NCI-H146 (cell line): ENCODE results near the gene KCNK7.

ENCODE experiments used
- DNase-seq: peaks from one replicate; lab custom pipeline; 2025; lab: John Stamatoyannopoulos, UW

KCNK7 gene

DNA sequence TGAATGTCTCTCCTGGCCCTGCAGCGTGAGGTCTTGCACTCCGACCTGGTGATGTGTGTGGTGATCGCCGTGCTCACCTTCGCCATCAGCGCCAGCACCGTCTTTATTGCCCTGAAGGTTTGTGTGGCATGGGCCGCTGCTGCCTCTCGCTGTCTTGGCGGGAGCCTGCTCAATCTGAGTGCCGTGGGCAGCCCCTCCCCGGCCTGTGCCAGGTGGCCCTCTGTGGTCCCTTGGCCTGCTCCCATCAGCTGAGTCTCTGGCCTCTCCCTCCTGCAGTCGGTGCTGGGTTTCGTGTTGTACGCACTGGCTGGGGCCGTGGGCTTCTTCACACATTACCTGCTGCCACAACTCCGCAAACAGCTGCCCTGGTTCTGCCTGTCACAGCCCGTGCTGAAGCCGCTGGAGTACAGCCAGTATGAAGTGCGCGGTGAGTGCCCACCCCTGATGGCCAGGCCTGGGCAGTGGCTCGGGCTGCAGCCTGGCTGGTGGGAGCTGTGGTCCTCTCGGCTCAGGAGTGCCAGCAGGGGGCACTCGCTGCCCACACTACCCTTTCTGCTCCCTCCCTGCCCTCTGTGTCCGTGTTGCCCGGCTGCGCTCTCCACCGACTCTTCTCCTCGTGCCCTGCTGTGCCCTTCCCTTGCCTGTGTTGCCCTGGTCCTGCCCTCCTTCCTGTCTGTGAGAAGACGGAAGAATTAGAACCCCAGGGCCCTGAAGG is 30.2 kb upstream of the KCNK7 start:
- DNase-seq, result no peak

DNA sequence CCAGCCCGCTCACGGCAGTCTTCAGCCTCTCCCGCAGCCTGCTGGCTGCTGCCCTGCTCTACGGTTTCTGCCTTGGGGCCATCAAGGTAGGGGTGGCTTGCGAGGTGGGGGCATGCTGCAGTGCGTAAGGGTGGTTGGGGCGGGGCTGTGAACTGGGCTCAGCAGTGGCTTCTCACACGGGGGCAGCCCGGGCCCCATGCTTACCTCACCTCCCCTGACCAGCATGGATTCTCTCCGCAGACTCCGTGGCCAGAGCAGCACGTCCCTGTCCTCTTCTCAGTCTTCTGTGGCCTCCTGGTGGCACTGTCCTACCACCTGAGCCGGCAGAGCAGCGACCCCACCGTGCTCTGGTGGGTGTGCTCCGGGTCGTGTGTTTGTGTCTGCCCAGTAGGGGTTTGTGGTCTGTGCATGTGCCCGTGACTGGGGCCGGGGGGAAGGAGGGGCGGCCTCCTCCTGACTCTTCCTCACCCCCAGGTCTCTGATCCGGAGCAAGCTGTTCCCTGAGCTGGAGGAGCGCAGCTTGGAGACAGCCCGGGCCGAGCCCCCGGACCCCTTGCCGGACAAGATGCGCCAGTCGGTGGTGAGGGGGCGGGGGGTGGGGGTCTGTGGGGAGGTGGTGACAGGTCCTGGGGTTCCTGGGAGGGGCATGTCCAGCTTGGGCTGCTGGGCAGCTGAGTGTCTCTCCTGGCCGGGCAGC is 29.5 kb upstream of the KCNK7 start:
- no peak for DNase-seq

DNA sequence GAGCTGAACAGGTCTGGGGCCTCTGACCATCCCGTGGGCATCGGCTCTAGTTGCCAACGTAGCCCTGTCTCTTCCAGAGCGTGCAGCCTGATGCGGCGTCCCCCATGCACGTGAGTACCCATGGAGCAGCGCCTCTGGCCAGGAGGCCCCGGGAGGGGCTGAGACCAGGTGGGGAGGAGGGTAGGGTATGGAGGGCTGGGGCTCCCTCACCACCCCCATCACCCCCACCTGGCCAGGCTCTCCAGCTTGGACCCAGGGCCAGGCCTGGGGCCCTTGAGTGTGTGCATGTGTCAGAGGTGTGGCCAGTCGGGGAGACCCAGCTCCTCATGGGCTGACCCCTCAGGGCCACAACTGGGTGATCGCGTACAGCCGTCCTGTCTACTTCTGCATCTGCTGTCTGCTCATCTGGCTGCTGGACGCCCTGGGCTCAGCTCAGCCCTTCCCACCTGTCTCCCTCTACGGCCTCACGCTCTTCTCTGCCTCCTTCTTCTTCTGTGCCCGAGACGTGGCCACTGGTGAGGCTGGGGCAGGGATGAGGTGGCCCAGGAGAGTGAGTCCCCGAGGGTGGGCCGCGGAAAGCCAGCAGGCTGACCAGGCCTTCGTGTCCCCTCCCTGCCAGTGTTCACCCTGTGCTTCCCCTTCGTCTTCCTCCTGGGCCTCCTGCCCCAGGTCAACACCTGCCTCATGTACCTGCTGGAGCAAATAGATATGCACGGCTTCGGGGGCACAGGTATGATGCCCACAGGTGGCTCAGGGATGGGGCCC is 28.4 kb upstream of the KCNK7 start:
- no peak for DNase-seq

DNA sequence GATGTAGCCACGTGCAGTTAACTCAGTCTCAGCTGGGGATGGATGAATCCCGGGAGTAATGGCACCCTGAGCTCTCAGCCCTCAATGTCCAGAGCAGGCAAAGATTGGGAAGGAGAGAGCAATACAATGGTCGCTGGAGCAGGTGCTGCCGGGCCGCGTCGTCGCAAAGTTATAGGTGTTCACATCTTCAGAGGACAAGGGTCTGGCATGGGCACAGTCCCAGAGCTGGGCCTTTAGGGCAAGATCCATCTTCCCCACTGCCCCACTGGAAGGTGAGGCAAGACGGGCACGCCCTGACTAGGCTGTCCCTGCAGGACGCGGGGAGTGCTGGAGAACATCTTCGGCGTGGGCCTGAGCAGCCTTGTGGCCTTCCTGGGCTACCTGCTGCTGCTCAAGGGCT is 27.6 kb upstream of the KCNK7 start:
- no peak for DNase-seq

DNA sequence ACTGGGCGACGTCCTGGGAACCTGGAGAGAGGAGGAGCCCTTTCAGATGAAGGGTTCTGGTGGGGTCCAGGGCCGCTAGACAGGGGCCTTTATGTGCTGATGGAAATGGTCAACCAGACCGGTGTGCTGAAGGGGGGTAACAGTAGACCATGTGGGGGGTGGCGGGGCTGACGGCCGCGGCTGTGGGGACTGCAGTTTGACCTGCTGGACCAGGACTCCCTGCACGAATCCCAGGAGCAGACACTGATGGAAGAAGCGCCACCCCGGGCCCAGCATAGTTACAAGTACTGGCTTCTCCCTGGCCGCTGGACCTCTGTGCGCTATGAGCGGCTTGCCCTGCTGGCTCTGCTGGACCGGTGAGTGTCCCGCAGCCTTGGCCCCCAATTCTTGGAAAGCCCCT is 26.4 kb upstream of the KCNK7 start:
- DNase-seq, result no peak

DNA sequence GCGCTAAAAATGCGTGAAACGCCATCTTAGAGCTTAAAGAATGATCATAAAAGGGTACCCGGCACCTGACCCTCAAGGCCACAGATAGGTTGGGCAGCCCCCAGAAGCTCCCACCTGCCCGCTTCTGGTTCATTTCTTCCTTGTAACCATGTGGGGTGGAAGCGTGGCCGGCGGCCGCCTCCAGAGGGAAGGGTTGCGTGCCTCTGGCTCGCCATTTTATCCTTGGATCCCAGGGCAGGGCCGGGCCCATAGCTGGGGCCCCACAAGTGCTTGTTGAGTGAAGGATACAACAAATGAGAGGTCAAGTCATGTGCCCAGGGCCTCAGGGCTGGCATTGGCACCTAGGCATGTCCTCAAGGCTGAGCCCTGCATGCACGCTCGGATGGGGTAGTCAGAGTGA is 25.9 kb upstream of the KCNK7 start:
- DNase-seq, result no peak

DNA sequence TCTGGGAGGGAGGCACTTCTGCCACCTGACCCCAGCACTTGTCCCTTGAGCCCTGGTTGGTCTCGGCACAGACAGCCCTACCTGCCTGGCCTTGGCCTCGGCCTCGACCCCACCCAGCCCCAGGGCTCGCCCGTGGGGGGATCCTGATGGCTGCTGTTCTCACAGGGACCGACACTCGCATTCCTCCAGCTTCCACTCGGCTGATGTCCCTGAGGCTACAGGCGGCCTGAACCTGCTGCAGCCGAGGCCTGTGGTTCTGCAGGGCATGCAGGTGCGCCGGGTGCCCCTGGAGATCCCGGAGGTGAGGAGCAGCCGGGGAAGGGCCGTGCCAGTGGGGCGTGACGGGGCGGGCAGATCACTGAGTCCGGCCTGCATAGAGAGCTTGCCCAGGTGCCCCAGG is 25.1 kb upstream of the KCNK7 start:
- DNase-seq, result no peak

DNA sequence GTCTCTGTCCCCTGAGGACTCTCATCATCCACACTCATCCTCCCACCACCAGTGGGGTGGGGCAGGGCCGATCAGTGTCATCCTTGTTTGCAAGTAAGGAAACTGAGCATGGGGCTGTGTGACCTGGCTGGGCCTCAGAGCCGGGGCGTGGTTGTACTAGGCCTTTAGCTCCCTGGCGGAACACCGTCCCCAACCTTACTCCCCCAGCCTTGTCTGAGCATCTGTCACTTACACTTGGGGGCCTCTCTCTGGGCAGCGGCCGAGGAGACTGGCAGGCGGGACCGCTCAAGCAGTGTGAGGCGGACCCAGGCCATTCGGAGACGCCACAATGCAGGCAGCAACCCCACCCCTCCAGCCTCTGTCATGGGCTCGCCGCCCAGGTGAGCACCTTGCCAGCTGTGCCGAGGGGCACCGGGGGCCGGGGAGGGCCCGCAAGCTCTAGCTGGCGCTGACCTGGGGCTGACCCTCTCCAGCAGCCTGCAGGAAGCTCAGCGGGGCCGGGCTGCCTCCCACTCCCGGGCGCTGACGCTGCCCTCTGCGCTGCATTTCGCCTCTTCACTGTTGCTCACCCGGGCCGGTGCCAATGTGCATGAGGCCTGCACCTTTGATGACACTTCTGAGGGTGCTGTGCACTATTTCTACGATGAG is 23.8 kb upstream of the KCNK7 start:
- DNase-seq, result no peak

DNA sequence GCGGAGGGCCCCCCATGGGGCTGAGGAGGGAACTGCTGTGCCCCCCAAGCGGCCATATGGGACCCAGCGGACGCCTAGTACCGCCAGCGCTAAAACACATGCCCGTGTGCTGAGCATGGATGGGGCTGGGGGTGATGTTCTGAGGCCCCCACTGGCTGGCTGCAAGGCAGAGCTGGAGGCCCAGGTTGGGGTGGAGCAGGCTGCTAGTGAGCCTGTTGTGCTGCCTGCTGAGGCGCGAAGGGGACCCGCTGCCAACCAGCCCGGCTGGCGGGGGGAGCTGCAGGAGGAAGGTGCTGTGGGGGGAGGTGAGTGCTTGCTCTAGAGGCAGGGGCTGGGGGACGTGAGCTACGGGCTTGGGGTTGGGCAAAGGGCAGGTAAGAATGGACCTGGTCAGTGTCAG is 23.2 kb upstream of the KCNK7 start:
- DNase-seq, result no peak

DNA sequence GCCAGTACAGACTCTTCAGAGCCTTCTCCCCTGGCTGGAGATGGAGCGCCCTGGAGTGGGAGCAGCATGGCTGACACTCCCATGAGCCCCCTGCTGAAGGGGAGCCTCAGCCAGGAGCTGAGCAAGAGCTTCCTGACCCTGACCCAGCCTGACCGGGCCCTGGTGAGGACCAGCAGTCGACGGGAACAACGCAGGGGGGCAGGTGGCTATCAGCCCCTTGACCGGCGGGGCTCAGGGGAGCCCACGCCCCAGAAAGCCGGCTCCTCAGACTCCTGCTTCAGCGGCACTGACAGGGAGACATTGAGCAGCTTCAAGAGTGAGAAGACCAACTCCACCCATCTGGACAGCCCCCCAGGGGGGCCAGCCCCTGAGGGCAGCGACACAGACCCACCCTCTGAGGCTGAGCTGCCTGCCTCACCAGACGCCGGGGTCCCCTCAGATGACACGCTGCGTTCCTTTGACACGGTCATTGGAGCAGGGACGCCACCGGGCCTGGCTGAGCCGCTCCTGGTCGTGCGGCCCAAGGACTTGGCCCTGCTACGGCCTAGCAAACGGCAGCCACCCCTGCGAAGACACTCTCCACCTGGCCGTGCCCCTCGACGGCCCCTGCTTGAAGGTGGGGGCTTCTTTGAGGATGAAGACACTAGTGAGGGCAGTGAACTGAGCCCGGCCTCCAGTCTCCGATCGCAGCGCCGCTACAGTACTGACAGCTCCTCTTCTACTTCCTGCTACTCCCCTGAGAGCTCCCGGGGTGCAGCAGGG is 22.6 kb upstream of the KCNK7 start:
- no peak for DNase-seq

DNA sequence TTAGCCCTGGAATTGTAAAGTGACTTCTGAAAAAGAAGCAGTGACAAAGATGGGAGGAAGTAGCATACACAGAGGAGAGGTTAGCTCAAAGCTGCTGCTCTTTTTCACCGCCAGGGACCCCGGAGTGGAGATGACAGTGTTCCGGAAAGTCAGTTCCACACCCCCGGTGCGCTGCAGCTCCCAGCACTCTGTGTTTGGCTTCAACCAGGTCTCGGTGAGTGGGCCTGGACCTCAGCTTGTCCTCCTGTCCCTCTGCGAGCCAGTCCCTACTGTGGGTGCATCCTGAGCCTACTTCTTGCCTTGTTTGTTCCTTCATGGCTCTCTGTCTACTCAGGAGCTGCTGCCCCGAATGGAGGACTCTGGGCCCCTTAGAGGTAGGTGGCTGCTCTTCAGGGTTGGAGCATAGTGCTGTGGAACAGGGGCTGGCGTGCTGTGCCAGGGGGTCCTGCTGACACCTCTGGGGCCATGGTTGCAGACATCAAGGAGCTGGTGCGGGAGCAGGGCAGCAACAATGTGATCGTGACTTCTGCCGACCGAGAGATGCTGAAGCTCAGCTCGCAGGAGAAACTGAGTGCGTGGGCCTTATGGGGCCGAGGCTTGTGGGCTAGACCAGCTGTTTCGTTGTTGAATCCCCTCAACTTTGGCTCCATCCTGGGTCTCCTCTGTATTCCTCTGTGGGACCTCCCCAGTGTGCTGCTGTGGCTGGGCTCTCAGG is 21.7 kb upstream of the KCNK7 start:
- DNase-seq, result no peak

DNA sequence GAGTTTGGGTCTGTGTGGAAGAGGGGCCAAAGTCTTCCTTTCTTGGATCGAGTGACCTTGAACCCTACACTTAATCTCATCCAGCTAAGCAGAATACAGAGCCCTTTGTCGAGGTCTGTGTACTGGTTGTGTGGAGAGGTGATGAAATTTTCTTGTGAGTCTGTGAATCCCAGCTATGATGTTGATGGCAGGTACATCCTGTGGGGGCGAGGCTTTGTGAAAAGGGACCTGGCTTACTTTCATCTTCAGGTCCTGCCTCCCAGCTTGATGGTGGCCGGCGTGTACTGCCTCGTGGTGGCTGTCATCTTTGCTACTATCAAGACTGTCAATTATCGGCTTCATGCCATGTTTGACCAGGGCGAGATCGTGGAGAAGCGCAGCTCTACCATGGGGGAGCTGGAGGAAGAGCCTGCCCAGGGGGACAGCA is 21.0 kb upstream of the KCNK7 start:
- DNase-seq, result no peak

DNA sequence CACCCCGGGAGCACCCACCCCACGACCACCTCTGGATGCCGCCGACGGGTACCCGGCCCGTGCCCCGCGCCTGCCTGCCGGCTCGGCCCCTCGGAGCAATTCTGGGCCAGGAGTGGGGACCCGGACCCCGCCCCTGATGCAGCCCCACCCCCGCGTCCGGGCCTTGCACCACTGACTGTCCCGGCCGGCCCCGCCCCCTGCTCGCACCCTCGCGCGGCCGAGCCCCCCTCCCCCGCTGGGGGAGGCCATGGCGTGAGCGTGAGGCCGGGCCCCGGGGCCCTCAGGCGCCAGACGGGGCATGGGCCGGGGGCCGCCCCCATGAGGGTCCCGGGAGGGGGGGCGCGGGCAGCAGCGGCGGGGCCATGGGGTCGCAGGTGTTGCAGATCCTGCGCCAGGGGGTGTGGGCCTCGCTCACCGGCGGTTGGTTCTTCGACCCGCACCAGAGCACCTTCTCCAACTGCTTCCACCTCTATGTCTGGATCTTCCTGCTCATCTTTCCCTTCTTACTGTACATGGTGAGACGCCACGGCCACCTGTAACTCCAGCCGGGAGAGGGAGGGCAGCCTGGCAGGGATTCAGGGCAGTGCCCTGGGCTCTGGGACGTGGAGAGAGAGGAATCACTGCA is 20.5 kb upstream of the KCNK7 start:
- peak; percentile 60 for DNase-seq

DNA sequence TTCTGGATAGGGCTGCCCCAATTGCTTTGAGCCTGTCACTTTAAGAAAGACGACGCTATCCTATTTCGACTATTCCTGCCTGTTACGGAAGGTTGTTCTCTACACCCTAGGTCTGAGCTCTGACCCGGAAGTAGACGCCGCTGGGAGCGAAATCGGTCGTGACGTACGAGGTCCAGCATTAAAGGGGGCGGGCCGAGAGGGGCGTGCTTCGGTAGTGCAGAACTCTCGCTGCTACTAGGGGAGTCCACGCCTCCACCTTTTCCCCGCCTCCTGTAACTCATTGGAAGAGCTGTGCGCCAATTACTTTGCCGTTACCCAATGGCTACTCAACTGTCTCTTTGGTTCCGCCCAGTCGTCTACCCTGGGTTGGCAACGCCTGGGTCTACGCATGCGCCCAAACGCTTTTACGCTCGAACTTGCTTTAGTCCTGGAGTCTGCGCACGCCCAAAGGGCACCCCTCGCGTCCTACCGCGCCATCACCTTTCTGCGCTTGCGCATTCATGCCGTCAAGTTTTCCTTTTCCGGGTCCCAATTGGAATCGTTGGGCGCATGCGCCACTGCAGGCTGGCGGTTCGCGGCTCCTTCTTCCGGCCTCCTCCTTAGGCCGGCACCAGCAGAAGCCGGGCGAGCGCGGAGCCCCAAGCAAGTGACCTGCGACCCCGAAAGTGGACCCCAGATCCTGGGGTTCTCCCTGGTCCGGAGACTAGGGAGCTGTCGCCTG is 19.8 kb upstream of the KCNK7 start, which contains the start of gene PCNX3:
Gene PCNX3, plus strand, starts transcription at position 548 of the 721 bp plus-strand sequence. CDS start 536 bp downstream, outside the sequence.
- DNase-seq, result peak; percentile 100

DNA sequence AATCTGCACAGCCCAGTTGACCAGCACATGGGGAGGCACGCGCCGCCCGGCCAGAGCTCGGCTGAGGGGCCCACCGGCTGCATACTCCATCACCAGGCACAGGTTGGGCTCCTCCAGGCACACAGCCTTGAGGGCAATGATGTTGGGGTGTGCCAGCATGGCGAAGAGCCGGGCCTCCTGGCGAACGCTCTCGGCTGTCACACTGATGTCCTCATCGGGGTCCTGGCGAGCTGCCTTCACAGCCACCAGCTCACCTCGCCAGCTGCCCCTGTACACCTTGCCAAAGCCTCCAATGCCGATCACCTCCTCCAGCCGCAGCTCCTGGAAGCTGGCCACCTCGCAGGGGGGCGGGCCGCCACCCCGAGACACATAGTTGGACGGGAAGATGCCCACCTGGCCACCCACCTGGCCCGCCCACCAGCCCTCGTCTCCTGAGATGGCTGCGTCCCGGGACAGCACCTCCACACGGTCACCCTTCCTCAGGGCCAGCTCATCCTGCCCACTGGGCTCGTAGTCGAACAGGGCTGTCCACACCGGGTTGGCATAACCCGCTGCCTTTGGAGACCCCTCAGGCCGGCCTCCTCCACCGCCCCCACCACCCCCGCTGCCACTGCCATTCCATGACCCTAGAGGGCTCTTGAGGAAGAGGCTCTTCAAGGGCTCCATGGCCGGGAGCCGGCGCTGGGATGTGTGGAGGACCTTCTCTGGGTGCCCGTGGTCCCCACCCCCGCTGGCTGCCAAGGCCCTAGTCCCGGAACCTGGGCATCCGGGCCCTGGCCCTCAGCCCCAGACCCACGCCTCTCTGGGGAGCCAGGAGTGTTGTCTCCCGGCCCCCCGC is 17.7 kb upstream of the KCNK7 start:
- no peak for DNase-seq

DNA sequence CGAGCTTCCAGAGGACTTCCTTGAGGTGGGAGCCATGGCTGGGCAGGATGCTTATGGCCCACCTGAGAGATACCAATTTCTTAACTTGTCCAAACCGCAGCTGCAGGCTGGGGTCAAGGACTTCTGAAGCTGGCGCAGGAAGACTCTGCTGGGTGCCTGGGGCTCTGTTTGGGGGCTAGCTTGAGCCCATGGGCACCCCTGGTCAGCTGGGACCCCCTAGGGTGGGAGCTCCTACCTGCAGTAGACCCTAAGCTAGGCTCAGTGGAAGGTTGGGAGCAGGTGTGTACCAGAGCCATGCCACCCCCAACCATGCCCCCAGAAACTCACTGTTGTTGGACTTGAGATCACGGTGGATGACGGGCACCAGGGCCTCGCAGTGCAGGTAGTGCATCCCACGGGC is 17.1 kb upstream of the KCNK7 start:
- no peak for DNase-seq

DNA sequence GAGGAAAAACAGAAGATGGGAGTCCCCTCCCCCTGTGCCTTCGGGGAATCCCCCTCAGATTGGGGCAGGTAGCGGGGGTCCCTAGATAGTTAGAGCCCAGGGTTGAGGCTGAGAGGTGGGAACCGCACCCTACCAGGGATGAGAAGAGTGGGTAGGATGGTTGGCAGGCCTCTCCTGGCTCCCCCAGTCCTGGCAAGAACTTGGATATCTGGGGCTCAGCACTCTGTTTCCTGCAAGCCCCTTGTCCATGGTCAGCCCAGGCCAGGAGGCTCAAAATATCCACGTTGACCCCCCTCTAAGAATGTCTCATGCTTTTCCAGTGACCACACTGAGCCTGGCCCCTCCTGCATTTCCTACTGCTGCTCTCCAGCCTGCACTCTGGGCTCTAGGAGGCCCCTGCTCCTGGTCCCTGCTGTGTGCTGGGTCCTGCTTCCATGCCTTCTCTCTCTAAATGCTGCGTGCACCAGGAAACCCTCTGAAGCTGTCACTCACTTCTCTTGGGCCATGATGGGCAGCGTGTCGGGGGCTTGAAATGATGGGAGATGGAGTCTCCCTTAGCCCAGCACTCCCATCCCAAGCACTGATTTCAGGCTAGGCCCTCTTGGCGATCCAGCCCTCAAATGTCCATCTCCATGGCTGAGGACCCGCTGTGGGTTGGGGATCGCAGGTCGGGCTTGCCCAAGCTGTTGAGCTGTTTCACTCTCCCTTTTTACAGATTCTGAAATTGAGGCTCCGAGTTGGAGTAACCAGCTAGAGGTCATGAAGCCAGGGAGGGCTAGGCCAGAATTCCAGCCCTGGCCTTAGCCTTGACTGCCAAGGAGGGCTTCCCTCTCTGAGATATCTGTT is 16.4 kb upstream of the KCNK7 start:
- DNase-seq, result no peak
